ENCODE data around the gene ZNF366. TPM values are rescaled to one million over a fixed set of nuclear protein-coding genes. Genes with fewer than 3 reads are reported as not detected.

Gene ZNF366
- total and polyA plus RNA-seq, 2 donors = 0.59 to 3.8 TPM

DNA sequence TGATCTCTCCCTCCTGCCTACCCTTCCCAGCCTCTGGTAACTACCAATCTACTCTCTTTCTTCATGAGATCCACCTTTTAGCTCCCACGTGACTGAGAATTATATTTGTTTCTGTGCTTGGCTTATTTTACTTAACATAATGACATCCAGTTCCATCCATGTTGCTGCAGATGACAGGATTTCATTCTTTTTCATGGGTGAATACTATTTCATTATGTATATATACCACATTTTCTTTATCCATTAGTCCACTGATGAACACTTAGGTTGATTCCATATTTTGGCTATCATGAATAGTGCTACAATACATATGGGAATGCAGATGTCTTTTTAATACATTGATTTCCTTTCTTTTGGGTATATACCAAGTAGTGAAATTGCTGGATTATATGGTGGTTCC lies 35.5 kb upstream of the ZNF366 start:
- Histone ChIP-seq H3K4me3 (ENCODE audit: low read length in 2 of 2) (no peak overlapping the region), H3K27ac (ENCODE audit: low read depth in 1 of 2, low read length in 1 of 2) (no peak overlapping the region), H3K36me3 (ENCODE audit: control insufficient read depth in 2 of 2, insufficient read depth in 2 of 2, low read length in 1 of 2) (no peaks in the 10 kb centered on the region), H3K9me3 (ENCODE audit: control insufficient read depth in 2 of 2, insufficient read depth in 1 of 2, low read length in 1 of 2) (no peaks in the 10 kb centered on the region), H3K27me3 (ENCODE audit: control insufficient read depth in 2 of 2, insufficient read depth in 1 of 2, low read length in 1 of 2) (no peaks in the 10 kb centered on the region), H3K4me1 (ENCODE audit: control insufficient read depth in 2 of 2, insufficient read depth in 2 of 2, low read length in 2 of 2) (no peaks in the 10 kb centered on the region)
- no peak for DNase-seq (ENCODE audit: low read depth in 6 of 9, low spot score in 9 of 9)
- WGBS = 97% methylated on average over 1 of the region's 1 CpG

DNA sequence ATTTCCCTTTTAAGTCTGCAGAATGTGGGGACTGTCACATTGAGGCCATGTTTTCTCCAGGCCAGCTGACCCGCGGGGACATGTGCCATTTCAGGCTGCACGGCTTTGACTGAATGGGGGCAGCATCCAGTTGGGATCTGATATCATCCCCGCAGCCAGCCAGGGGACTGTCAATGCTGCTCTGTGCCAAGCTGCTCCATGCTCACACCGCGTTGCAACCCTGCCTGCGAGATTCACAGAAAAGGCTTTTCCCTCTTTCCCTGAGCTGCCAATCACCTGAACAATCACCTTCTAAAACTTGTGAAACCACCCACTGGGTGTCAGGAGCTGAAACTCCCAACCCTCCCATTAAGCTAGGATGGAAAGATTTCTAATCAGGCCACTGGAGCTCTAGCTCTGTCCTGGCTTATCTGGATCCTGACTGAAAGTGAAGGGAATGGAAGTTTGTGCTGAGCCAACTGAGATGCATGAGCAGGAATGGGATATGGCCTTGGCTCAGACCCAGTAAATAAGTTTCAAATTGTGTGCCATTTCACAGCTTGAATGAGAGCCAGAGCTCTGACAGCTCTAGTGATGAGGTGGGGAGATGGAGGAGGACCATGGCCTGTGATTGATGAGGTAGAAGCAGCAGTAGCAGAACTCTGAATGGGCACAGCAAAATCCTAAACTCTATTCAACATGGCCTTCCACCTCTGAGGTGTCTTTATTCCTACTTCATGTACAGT lies 34.5 kb upstream of the ZNF366 start:
- H3K9me3 ChIP-seq (ENCODE audit: control insufficient read depth in 2 of 2, insufficient read depth in 1 of 2, low read length in 1 of 2) = no peaks in the 10 kb centered on the region
- whole genome bisulfite sequencing = 86% methylated on average over 7 of the region's 7 CpGs
- H3K4me3 ChIP-seq (ENCODE audit: low read length in 2 of 2) = no peak overlapping the region
- DNase-seq (ENCODE audit: low read depth in 6 of 9, low spot score in 9 of 9) = no peak
- H3K4me1 ChIP-seq (ENCODE audit: control insufficient read depth in 2 of 2, insufficient read depth in 2 of 2, low read length in 2 of 2) = no peaks in the 10 kb centered on the region
- H3K27me3 ChIP-seq (ENCODE audit: control insufficient read depth in 2 of 2, insufficient read depth in 1 of 2, low read length in 1 of 2) = no peaks in the 10 kb centered on the region
- no peak overlapping the region for H3K27ac ChIP-seq (ENCODE audit: low read depth in 1 of 2, low read length in 1 of 2)
- no peaks in the 10 kb centered on the region for H3K36me3 ChIP-seq (ENCODE audit: control insufficient read depth in 2 of 2, insufficient read depth in 2 of 2, low read length in 1 of 2)

DNA sequence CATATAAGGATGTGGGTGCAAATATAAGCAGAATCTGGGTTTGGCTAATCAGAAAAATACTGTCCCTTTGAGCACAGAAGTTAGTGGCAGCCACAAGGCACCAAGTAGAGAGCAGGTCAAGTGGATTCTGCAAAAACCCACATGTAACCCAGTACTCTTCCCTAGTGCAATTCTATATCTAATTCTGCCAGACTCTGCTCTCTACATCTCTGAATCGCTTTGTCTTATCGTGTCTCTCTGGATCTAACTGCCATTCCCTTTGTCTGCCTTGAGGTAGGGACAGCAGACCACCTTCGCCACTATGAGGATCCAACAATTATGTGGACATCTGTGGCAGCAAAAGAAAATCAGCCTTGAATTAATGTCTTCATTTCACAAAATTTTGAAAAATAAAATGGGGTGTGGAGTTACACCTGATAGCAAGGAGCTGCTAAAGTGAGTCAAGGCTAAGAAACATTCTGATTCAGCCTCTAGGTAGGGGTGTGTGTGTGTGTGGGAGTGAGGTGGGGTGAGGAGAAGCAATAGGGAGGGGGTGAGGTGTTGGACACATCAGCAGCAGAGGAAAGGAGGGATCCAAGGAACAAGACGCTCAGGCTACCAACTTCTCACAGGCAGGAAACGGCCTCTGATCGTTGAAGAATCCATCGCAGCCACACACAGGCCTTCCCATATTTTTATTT lies 33.7 kb upstream of the ZNF366 start:
- H3K27me3 ChIP-seq (ENCODE audit: control insufficient read depth in 2 of 2, insufficient read depth in 1 of 2, low read length in 1 of 2) = no peaks in the 10 kb centered on the region
- no peak for DNase-seq (ENCODE audit: low read depth in 6 of 9, low spot score in 9 of 9)
- no peaks in the 10 kb centered on the region for H3K4me1 ChIP-seq (ENCODE audit: control insufficient read depth in 2 of 2, insufficient read depth in 2 of 2, low read length in 2 of 2)
- H3K27ac ChIP-seq (ENCODE audit: low read depth in 1 of 2, low read length in 1 of 2) = no peak overlapping the region
- no peaks in the 10 kb centered on the region for H3K36me3 ChIP-seq (ENCODE audit: control insufficient read depth in 2 of 2, insufficient read depth in 2 of 2, low read length in 1 of 2)
- no peaks in the 10 kb centered on the region for H3K9me3 ChIP-seq (ENCODE audit: control insufficient read depth in 2 of 2, insufficient read depth in 1 of 2, low read length in 1 of 2)
- 93% methylated on average over 7 of the region's 7 CpGs for WGBS
- no peak overlapping the region for H3K4me3 ChIP-seq (ENCODE audit: low read length in 2 of 2)

DNA sequence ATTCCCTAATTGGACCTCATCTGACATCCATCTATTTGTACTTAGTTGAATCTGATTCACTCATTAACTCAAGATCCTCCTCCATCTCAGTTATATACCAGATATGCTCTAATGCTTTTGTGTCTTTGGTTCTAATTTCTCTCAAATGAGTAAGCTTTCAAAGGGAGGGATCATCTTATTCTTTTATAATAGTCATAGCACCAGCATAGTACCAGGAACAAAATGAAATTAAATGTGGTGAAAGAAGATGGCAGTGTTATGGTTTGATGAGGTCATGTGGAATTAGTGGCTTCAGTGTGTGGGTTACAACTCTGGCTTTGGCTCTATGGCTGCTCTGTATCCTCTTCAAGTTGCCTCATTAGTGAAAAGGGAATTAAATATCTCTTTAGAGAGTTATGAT lies 32.5 kb upstream of the ZNF366 start:
- no peaks in the 10 kb centered on the region for H3K27me3 ChIP-seq (ENCODE audit: control insufficient read depth in 2 of 2, insufficient read depth in 1 of 2, low read length in 1 of 2)
- H3K36me3 ChIP-seq (ENCODE audit: control insufficient read depth in 2 of 2, insufficient read depth in 2 of 2, low read length in 1 of 2) = no peaks in the 10 kb centered on the region
- no peak overlapping the region for H3K27ac ChIP-seq (ENCODE audit: low read depth in 1 of 2, low read length in 1 of 2)
- no peaks in the 10 kb centered on the region for H3K4me1 ChIP-seq (ENCODE audit: control insufficient read depth in 2 of 2, insufficient read depth in 2 of 2, low read length in 2 of 2)
- H3K4me3 ChIP-seq (ENCODE audit: low read length in 2 of 2) = no peak overlapping the region
- DNase-seq (ENCODE audit: low read depth in 6 of 9, low spot score in 9 of 9) = no peak
- no peaks in the 10 kb centered on the region for H3K9me3 ChIP-seq (ENCODE audit: control insufficient read depth in 2 of 2, insufficient read depth in 1 of 2, low read length in 1 of 2)

DNA sequence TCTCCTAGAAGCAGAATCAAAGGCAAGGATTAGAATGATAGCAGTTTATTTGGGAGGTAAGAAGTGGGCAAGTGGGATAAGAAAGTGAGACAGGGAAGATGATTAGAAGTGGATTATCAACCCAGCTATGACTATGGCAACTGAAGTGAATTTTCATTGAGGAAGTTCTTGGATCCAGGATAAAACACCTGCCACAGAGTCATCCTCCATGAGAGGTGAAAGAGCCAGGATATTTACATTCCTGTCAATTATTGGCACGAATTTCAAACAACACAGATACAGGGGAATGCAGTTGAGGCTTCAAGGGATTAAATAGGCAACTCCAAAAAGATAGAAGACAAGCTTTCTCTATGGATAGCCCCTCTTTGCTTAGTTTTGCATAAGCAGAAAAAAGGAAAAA lies 31.8 kb upstream of the ZNF366 start:
- no peaks in the 10 kb centered on the region for H3K36me3 ChIP-seq (ENCODE audit: control insufficient read depth in 2 of 2, insufficient read depth in 2 of 2, low read length in 1 of 2)
- WGBS = 77% methylated on average over 1 of the region's 1 CpG
- no peak for DNase-seq (ENCODE audit: low read depth in 6 of 9, low spot score in 9 of 9)
- no peaks in the 10 kb centered on the region for H3K9me3 ChIP-seq (ENCODE audit: control insufficient read depth in 2 of 2, insufficient read depth in 1 of 2, low read length in 1 of 2)
- no peaks in the 10 kb centered on the region for H3K4me1 ChIP-seq (ENCODE audit: control insufficient read depth in 2 of 2, insufficient read depth in 2 of 2, low read length in 2 of 2)
- H3K4me3 ChIP-seq (ENCODE audit: low read length in 2 of 2) = no peak overlapping the region
- no peaks in the 10 kb centered on the region for H3K27me3 ChIP-seq (ENCODE audit: control insufficient read depth in 2 of 2, insufficient read depth in 1 of 2, low read length in 1 of 2)
- H3K27ac ChIP-seq (ENCODE audit: low read depth in 1 of 2, low read length in 1 of 2) = no peak overlapping the region

DNA sequence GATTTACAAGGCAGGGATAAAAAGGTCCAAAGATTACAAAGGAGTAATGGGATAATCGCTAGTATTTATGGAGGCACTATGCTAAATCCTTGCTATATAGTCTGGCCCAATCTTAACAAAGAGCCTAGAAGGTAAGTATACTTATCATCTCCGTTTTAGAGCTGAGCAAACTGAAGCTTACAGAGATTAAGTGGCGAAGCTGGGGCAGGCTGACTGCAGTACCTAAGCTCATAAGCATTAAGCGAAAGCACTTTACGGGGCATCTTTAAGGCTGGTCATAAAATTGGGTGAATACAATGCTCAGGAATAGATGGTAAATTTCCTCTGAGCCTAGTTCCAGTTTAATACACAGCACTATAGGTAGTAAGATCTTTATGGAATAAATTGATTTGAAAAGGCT lies 30.0 kb upstream of the ZNF366 start:
- Histone ChIP-seq H3K36me3 (ENCODE audit: control insufficient read depth in 2 of 2, insufficient read depth in 2 of 2, low read length in 1 of 2) (no peaks in the 10 kb centered on the region), H3K27ac (ENCODE audit: low read depth in 1 of 2, low read length in 1 of 2) (no peak overlapping the region), H3K4me3 (ENCODE audit: low read length in 2 of 2) (no peak overlapping the region), H3K27me3 (ENCODE audit: control insufficient read depth in 2 of 2, insufficient read depth in 1 of 2, low read length in 1 of 2) (no peaks in the 10 kb centered on the region), H3K9me3 (ENCODE audit: control insufficient read depth in 2 of 2, insufficient read depth in 1 of 2, low read length in 1 of 2) (no peaks in the 10 kb centered on the region), H3K4me1 (ENCODE audit: control insufficient read depth in 2 of 2, insufficient read depth in 2 of 2, low read length in 2 of 2) (no peaks in the 10 kb centered on the region)
- WGBS = 86% methylated on average over 5 of the region's 5 CpGs
- DNase-seq (ENCODE audit: low read depth in 6 of 9, low spot score in 9 of 9) = no peak

DNA sequence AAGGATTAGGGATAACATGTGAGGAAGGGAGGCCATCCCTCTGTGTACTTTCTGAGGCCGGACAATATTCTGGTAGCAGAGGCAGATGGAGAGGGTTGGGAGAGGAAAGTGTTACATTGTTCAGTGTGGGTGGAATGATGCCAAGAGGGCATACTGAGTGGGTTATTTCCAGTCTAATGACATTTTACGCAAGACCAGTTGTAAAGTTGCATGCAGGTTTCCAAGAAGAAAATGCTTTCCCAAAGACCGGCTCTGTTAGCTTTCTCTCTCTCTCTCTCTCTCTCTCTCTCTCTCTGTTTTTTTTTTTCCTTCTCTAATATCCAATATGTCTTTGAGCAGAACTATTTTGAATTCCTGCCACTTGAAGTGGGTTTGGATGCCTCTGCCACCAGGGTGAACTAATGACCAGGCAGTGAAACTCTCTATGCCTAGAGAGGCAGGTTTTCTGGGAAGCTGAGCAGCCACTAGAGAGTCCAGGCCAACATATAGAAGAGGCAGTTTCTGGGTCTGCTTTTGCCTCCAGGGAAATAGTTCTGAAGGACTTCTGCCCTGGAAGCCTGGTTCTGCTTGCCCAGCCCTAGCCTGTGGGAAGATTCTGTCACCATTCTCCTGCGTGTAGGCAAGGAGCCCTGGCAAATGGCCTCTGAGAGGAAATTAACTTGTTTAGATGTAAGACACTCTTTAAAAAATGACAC lies 24.4 kb upstream of the ZNF366 start:
- no peaks in the 10 kb centered on the region for H3K36me3 ChIP-seq (ENCODE audit: control insufficient read depth in 2 of 2, insufficient read depth in 2 of 2, low read length in 1 of 2)
- H3K4me1 ChIP-seq (ENCODE audit: control insufficient read depth in 2 of 2, insufficient read depth in 2 of 2, low read length in 2 of 2) = no peaks in the 10 kb centered on the region
- no peaks in the 10 kb centered on the region for H3K27me3 ChIP-seq (ENCODE audit: control insufficient read depth in 2 of 2, insufficient read depth in 1 of 2, low read length in 1 of 2)
- no peaks in the 10 kb centered on the region for H3K9me3 ChIP-seq (ENCODE audit: control insufficient read depth in 2 of 2, insufficient read depth in 1 of 2, low read length in 1 of 2)
- no peak overlapping the region for H3K27ac ChIP-seq (ENCODE audit: low read depth in 1 of 2, low read length in 1 of 2)
- WGBS = 97% methylated on average over 4 of the region's 4 CpGs
- no peak overlapping the region for H3K4me3 ChIP-seq (ENCODE audit: low read length in 2 of 2)
- DNase-seq (ENCODE audit: low read depth in 6 of 9, low spot score in 9 of 9) = no peak

DNA sequence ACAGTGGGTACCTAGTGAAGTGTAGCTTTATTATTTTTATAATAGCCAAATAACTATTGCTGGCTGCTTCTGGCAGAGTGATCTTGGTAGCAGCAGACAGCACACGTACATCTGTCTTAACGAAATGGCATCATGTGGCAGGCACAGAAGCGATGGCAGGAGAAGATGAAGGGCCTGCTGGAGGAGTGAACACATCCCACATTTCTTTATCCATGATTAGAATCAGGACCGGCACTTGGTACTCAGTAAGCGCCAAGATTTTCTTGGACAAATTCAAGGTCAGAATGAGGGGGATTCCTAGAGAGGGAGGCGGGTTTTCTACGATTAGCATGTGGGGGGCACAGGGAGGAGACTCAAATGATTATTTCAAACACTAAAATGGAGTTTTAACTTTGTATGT lies 23.0 kb upstream of the ZNF366 start:
- WGBS = 91% methylated on average over 7 of the region's 7 CpGs
- Histone ChIP-seq H3K36me3 (ENCODE audit: control insufficient read depth in 2 of 2, insufficient read depth in 2 of 2, low read length in 1 of 2) (no peaks in the 10 kb centered on the region), H3K4me1 (ENCODE audit: control insufficient read depth in 2 of 2, insufficient read depth in 2 of 2, low read length in 2 of 2) (no peaks in the 10 kb centered on the region), H3K27ac (ENCODE audit: low read depth in 1 of 2, low read length in 1 of 2) (no peak overlapping the region), H3K9me3 (ENCODE audit: control insufficient read depth in 2 of 2, insufficient read depth in 1 of 2, low read length in 1 of 2) (no peaks in the 10 kb centered on the region), H3K27me3 (ENCODE audit: control insufficient read depth in 2 of 2, insufficient read depth in 1 of 2, low read length in 1 of 2) (no peaks in the 10 kb centered on the region), H3K4me3 (ENCODE audit: low read length in 2 of 2) (no peak overlapping the region)
- no peak for DNase-seq (ENCODE audit: low read depth in 6 of 9, low spot score in 9 of 9)

DNA sequence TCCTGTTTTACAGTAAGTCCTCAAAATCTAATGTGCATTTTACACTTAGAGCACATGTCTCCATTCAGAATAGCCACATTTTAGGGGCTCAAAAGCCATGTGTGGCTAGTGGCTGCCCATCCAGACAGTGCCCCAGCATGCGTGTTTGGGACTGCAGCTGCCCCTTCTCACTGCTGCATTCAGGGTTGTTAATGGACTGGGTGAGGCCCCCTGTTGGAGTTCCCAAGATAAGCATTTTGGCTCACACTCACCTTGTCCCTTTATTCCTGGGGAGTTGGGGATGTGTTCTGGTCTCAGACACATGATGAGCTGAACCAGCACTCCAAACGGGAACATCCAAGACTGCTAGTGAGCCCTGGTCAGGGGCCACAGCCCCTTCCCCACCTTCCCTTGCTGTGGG lies 22.2 kb upstream of the ZNF366 start:
- Histone ChIP-seq H3K27ac (ENCODE audit: low read depth in 1 of 2, low read length in 1 of 2) (no peak overlapping the region), H3K4me1 (ENCODE audit: control insufficient read depth in 2 of 2, insufficient read depth in 2 of 2, low read length in 2 of 2) (no peaks in the 10 kb centered on the region), H3K36me3 (ENCODE audit: control insufficient read depth in 2 of 2, insufficient read depth in 2 of 2, low read length in 1 of 2) (no peaks in the 10 kb centered on the region), H3K27me3 (ENCODE audit: control insufficient read depth in 2 of 2, insufficient read depth in 1 of 2, low read length in 1 of 2) (no peaks in the 10 kb centered on the region), H3K9me3 (ENCODE audit: control insufficient read depth in 2 of 2, insufficient read depth in 1 of 2, low read length in 1 of 2) (no peaks in the 10 kb centered on the region), H3K4me3 (ENCODE audit: low read length in 2 of 2) (no peak overlapping the region)
- DNase-seq (ENCODE audit: low read depth in 6 of 9, low spot score in 9 of 9) = no peak
- 94% methylated on average over 2 of the region's 2 CpGs for WGBS

Data from thymus (tissue), 11 donors.